ENCODE data around the gene UMAD1.

Gene UMAD1

DNA sequence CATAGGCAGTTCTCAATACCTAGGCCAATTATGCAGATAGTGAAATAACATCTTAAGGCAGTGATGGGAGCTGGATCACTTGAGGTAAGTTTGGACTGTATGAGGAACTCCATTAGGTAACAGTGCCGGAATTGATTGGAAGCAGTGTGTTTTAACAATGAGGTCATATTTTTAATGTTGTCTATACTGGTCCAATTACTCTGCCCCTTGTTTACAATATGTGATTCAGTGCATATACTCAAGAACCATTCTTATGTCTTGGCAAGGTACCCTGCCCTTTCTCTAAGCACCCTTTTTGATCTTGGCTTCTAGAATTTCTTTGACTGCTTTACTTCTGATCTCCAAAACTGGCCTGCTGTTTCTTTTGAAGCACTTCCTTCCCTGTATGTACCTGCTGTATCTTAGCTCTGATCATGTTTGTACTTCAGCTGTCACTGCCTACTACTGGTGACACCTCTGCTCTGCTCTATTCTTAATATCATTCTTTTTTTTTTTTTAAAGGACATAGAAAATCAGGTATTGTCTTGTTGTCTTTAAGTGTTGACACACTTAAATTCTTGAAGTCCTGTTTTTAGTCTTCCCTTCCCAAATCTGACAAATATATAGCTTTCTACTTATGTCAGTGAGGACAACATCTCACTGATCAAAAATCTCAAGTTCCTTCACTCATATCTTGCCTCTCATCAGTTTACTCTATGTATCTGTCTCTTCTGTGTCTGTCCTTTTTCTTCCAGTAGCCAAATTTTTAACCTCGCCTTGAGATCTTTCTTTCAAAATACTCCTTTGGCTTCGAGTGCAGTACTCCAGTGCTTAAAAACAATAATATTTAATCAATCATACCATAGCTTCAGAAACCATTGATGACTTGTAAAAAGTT lies 124.2 kb downstream of the UMAD1 start:
- no peak for TF ChIP-seq POLR2A (IDR thresholded peaks at IDR 0.05; ENCODE audit: low read depth, low read length)
- DNase-seq (ENCODE audit: insufficient read length, low spot score) (no peak), FAIRE-seq (no peak)

DNA sequence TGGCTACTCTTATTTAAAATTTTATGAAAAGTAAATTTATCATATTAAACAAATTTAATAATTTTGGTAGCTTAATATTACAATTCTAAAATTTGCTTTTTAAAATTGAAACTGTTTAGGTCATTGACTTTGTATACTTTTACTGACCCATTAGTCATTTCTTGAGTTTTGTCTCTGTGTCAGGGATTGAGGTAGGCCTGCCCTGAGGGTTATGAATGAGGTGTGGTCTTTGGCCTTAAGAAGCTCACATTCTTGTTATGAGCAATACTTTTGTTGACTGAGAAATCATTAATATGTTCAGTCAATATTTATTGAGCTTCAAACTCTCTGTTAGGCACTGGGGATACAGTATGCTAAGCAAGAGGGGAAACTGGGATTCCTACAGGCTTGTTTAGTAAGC lies 124.9 kb downstream of the UMAD1 start:
- TF ChIP-seq POLR2A (IDR thresholded peaks at IDR 0.05; ENCODE audit: low read depth, low read length): no peak
- peak; percentile 36 for FAIRE-seq

DNA sequence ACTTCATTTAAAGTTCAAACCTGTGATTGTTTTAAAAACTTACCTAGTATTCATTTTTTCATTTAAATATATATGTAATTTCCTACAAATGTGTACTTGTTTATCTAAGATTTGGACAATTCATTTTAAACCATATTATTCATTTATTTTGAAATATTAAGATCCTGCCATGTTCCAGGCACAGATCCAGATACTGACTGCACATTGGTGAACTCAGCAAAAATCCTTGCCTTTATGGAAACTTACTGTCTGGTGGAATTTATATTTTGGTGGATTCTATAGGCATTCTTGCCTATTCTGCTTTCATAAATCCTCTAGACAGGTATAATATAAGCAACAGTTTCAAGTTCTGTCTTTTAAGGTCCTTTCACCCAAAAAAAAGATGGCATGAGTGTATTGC lies 126.1 kb downstream of the UMAD1 start:
- no peak for TF ChIP-seq POLR2A (IDR thresholded peaks at IDR 0.05; ENCODE audit: low read depth, low read length)
- FAIRE-seq (no peak), DNase-seq (ENCODE audit: insufficient read length, low spot score) (no peak)

More for the DNA sequence above, 124.9 kb downstream of the UMAD1 start:
- DNase-seq (ENCODE audit: insufficient read length, low spot score): no peak

DNA sequence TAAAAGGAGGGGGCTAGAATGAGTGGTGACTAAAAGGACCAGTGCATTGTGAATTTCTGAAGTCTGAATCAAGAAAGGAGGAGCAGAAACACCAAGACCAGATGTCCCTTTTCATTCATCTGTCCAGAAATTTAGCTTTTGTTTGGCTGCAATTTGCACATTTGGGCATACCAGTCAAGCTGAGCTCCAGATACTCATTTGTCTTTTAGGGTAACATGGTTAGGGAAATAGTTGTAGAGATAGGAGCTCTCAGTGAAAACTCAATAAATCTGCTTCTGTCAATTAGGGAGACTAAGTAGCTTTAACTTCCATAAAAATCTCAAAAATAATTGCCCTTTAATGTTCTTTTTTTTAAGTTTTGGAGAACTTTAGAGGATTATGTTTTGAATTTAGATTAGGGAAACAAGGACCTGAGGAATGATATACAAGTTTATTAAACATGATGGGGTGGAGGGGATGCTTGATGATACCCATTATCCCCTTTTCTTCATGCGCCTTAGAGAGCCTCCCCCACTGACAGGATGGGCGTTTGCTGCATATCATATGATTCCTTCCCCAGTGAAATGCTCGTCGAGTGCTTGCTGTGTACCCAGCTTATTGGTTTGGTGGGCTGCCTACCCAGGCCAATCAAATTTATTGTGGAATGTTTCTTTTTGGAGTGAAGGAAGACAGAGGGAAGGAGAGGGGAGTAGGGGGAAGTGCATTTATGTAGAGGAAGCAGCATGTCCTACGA lies 128.6 kb downstream of the UMAD1 start:
- no peak for TF ChIP-seq POLR2A (IDR thresholded peaks at IDR 0.05; ENCODE audit: low read depth, low read length)

DNA sequence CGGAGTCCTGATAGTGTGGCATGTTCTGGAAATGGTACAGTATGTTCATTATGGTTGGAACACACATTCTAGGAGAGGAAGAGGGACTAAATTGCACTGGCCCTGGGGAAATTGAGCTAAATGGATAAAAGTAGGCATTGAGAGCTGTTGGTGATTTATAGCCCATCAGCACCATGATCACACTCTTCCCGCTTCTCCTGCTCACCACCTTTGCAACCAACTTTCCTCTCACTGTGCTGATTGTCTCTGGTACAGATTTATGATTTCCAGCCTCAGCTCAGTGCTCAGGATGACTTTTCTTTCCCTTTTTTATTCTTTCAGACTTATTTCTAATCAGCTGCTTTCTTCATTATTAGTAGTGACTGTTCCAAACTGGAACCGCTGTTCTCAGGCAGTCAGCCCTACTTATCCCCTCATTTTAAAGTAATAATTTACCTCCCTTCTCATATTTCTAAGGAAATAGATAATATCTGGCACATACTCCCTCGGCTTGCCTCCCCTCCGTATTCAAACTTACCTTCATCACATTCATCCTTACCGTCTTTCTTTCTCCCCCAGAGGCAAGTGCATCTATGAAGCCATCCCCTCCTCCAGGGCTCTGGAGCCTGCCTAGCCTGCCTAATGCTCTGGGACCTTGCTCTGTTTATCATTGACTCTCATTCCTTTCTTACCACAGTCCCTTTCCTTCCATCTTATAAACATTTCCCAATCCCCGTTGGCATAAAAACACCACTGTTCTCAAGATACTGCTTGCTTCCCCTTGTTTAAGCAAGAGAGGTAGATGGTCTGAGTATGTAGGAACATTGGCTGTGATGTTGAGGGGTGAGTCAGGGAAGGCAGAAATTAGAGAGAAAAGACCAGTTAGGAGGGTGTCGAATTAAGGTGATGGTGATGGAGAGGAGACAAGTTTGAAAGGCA lies 129.4 kb downstream of the UMAD1 start:
- FAIRE-seq: peak; percentile 27

More for the DNA sequence above, 128.6 kb downstream of the UMAD1 start:
- no peak for FAIRE-seq
- DNase-seq (ENCODE audit: insufficient read length, low spot score): no peak

DNA sequence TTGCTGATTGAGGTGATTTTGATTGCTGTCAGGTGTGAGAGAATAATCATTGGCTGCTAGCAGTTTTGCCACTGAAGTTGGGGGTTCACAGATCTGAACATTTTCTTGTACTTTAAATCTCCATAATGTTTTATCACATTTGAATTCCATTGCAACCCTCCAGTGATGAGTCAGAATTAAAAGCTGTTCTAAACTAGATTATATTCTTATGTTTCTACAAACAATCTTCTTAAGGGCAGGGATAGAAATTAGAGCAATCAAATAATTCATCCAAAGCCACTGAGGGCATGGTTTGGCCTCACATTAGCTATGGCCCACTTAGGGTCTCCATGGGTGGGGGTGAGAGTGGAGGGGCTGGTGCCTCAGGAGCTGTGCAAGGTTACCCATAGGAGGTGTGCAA lies 130.9 kb downstream of the UMAD1 start:
- DNase-seq (ENCODE audit: insufficient read length, low spot score) (no peak), FAIRE-seq (peak; percentile 11)
- no peak for TF ChIP-seq POLR2A (IDR thresholded peaks at IDR 0.05; ENCODE audit: low read depth, low read length)

More for the DNA sequence above, 129.4 kb downstream of the UMAD1 start:
- no peak for TF ChIP-seq POLR2A (IDR thresholded peaks at IDR 0.05; ENCODE audit: low read depth, low read length)
- DNase-seq (ENCODE audit: insufficient read length, low spot score): no peak

DNA sequence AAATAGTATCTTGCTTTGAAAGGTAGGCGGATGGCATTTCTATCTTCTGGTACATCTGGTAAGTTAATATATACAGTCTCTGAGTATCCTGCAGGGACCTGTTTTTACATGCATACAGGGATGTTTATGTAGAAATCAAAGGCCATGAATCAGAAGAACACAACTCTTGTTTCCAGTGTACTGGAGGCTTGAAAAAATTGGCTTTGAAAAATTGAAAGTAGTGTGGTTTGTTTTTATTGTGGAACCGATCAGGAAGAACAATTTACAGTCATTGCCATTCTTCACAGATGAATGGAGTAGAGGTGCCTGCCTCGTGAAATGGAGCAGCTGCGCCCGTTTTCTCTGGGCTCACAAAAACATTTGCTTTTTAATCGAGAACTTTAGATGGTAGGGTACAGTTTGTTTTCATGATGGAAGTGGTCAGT lies 131.9 kb downstream of the UMAD1 start:
- no peak for FAIRE-seq
- TF ChIP-seq POLR2A (IDR thresholded peaks at IDR 0.05; ENCODE audit: low read depth, low read length): no peak
- DNase-seq (ENCODE audit: insufficient read length, low spot score): no peak

DNA sequence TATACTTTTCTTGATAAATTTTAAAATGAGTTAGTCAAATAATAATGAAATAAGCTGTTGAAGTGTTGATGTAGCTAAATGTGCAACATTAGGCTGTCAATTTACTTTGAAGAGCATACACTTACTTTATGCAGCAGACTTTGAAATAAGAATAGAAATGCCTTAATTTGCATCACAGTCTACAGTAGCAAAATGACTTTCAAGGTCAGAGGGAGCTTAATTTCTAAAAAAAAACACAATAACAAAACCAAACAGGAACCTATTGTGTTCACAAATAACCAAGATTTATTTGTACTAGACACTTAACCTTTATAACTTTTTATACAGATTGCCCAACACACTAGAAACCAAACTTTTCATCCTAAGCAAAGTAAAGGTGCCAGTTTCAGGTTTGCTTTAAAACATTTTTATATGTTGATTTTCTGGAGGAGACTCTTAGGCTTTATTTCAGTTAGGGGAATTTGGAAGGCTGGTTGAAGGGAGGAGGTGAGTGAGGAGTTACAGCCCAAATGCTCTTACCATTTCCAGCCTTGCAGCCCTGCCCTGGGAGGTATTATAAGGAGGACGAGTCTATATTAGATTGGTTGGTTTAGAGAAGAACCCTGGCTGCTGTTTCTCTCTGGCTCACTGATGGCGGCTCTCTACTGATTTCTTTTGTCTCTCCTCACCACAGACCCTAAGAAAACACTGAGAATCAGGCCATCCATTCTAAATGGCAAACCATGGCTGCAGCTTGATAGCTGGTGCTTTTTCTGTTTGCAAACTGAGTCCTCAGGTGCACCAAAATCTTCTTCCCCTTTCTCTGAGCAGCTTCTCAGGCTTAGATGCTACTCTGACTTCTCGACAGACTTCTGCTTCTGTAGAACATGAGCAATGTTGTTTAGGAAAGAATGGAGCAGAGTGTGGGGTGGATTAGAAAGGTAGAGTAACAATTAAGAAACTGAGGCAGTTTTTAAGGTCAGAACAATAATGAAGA lies 133.1 kb downstream of the UMAD1 start:
- no peak for DNase-seq (ENCODE audit: insufficient read length, low spot score)
- FAIRE-seq: peak; percentile 45
- TF ChIP-seq POLR2A (IDR thresholded peaks at IDR 0.05; ENCODE audit: low read depth, low read length): no peak

DNA sequence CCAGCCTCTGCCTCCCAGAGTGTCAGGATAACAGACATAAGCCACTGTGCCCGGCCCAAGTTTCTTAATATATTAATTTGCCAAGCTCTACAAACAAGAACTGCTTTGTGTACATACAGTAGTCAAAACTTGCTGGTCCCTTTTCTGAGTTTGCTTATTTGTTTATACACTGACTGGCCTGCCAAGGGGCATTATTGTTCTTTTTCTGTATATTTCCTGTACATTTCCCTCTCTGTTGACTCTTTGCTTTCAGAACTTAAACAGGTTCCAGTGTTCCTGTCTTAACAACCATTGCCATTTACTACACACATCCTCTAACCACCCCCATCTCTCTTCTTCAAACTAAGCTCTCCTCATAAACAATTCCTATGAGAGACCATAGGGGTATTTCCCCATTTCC lies 139.3 kb downstream of the UMAD1 start:
- DNase-seq (ENCODE audit: insufficient read length, low spot score) (no peak), FAIRE-seq (peak; percentile 87)
- no peak for TF ChIP-seq POLR2A (IDR thresholded peaks at IDR 0.05; ENCODE audit: low read depth, low read length)

DNA sequence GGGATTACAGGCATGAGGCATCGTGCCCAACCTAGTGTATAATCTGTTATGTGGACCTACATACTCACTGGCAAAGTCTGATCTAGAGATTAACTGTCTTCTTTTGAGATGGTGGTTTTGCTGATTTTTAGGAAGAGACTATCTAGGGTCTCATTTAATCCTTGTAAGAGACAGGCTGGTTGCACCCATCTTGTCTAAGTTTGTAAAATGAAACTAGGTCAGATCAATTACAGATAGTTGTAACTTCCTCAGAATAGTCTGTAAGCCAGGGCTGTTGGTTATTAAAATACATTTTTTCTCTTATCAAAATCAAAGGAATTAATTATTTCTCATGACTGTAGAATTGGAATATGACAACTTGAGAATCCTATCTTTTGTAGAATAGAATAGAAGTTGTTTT lies 142.4 kb downstream of the UMAD1 start:
- no peak for TF ChIP-seq POLR2A (IDR thresholded peaks at IDR 0.05; ENCODE audit: low read depth, low read length)
- peak; percentile 41 for FAIRE-seq
- no peak for DNase-seq (ENCODE audit: insufficient read length, low spot score)

DNA sequence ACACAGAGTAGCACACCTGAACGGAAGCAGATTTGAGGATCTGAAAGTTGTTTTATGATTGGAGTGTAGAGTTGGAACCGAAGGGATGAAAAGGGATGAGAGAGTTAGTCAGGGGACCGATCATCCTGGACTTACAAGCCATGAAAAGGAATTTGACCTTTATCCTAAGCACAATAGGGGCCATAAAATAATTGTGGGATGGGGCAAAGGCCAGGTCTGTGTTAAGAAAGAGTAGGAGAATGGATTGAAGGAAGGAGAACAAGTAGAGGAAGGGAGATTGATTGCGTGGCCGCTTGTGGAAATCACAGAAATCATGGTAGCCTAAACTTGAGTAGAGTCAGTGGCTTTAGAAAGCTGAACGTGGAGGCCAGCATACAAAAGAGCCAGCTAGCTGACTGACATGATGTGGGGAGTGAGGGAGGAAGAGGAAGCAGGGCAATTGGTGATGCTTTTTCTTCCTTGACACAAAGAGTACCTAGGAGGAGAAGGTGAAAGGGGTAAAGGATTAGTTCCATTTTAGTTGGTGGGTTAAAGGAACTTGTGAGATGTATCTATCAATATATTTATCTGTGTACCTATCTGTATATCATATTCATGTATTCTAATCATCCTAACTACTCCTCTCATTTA lies 144.9 kb downstream of the UMAD1 start:
- no peak for TF ChIP-seq POLR2A (IDR thresholded peaks at IDR 0.05; ENCODE audit: low read depth, low read length)
- FAIRE-seq (peak; percentile 72), DNase-seq (ENCODE audit: insufficient read length, low spot score) (no peak)

DNA sequence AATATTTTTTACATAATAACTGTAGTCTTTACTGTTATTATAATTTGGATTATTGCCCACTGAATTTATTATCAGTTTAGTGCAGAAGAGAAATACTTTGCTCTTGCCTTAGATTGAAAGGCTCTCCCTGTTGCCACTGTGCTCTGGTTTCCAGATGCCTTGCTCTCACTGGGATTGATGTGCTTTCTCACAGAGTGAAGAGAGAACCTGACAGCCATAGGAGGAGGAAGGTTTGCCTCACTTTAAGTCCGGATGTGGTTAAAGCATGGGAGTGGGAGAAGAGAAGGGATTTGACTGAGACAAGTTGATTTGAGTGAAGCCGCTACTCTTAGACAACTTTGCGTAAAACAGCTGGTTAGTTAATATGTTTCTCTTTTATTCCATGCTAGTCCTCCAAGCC lies 146.0 kb downstream of the UMAD1 start:
- no peak for TF ChIP-seq POLR2A (IDR thresholded peaks at IDR 0.05; ENCODE audit: low read depth, low read length)
- DNase-seq (ENCODE audit: insufficient read length, low spot score) (no peak), FAIRE-seq (no peak)
